Large intestine (tissue), 3 donors: ENCODE data around the gene FOXA3. TPM values are rescaled to one million over a fixed set of nuclear protein-coding genes. Genes with fewer than 3 reads are reported as not detected.

Experiments
- DNase-seq, 2 donors: peaks; one replicate each; pipeline versions ENCODE4 v3.0.0 to v3.0.0-alpha.2; 2013
- H3K27ac ChIP-seq: one replicate; pipeline ENCODE4 v1.5.1; 2013; ENCODE audit warnings: low read length
- H3K27me3 ChIP-seq: 2 replicates; pipeline ENCODE4 v1.6.1; 2013; ENCODE audit warnings: low read length; ENCODE audit not compliant: control insufficient read depth, insufficient read depth
- H3K36me3 ChIP-seq: 2 replicates; pipeline ENCODE4 v1.6.1; 2013; ENCODE audit warnings: low read length; ENCODE audit not compliant: control insufficient read depth, insufficient read depth
- H3K4me1 ChIP-seq: one replicate; pipeline ENCODE4 v1.6.1; 2013; ENCODE audit warnings: low read length; ENCODE audit not compliant: control insufficient read depth, insufficient read depth
- H3K4me3 ChIP-seq: one replicate; pipeline ENCODE4 v1.5.1; 2013; ENCODE audit warnings: low read length
- H3K9me3 ChIP-seq: one replicate; pipeline ENCODE4 v1.6.1; 2013; ENCODE audit warnings: mild to moderate bottlenecking, low read depth, low read length, moderate library complexity; ENCODE audit not compliant: control insufficient read depth
- WGBS: methylation state at CpG from one replicate; pipeline ENCODE4 v1.1.5; 2013; ENCODE audit warnings: low lambda C conversion rate; ENCODE audit not compliant: insufficient coverage; 5-methylcytosine and 5-hydroxymethylcytosine counted together
- polyA plus RNA-seq: library from polyadenylated mRNA; unstranded; fragments of 120-200 nt; gene quantifications from one replicate; pipeline ENCODE4 v1.2.1, GENCODE V29; 2013

Gene FOXA3
- polyA plus RNA-seq, 1 donor = 21.3 TPM

DNA sequence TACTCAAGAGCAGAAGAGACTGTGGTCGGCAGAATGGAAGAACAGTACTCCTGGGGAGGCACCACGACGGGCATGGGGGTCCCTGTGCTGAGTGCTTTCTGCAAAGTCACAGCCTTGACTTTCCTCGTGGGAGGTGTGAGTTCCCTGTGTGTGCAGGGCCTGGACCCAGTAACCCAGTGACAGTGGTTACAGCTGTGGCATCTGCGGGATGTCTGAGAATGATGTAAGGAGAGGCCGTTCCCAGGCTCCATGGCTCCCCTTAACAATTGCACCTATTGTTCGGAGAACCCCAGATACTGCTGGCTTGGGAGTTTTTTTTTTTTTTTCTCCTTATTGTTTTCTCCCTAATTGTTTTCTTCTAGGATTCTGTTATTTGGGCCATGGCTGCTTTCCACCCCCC is 55.6 kb downstream of the FOXA3 start:
- WGBS = no CpG with 5 or more reads among the region's 7 CpGs

DNA sequence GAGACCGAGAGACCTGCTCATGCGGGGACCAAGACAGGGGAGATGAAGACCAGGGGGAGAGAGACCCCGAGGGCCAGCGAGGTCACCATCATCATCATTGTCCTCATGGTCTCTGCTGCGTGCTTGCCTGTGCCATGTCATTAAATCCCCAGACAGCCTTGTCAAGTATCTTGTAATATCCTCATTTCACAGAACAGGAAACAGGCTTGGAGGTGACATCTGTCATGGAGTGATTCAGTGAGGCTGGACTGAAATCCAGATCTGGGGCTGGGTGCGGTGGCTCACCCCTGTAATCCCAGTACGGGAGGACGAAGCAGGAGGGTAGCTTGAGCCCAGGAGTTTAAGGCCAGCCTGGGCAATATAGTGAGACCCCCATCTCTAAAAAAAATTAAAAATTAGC is 56.3 kb downstream of the FOXA3 start:
- H3K4me1 ChIP-seq = no peaks in the 10 kb centered on the region
- 100% methylated on average over 1 of the region's 8 CpGs for WGBS
- peaks cover 4% of the 10 kb centered on the region for H3K27me3 ChIP-seq
- no peaks in the 10 kb centered on the region for H3K9me3 ChIP-seq
- no peak overlapping the region for H3K27ac ChIP-seq
- no peak overlapping the region for H3K4me3 ChIP-seq
- DNase-seq = no peak
- H3K36me3 ChIP-seq = no peaks in the 10 kb centered on the region

More for the DNA sequence above, 55.6 kb downstream of the FOXA3 start:
- H3K27ac ChIP-seq = no peak overlapping the region
- H3K9me3 ChIP-seq = no peaks in the 10 kb centered on the region
- DNase-seq = no peak
- peaks cover 7% of the 10 kb centered on the region for H3K27me3 ChIP-seq
- no peak overlapping the region for H3K4me3 ChIP-seq
- no peaks in the 10 kb centered on the region for H3K4me1 ChIP-seq
- H3K36me3 ChIP-seq = no peaks in the 10 kb centered on the region

DNA sequence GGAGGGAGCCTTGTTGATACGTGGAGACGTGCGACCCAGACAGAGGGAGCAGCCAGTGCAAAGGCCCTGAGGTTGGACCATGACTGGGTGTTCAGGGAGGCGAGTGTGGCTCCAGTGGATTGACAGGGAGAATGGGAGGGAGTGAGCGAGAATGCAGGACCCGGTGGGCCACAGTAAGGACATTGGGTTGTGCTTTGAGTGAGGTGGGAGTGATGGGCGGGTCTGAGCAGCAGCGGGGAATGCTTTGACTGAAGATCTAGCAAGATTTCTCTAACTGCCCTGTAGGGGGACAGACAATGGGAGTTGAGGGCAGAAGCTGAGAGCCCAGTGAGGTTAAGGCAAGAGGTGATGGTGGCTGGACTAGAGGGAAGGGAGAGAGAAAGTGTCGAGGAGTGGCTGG is 58.2 kb downstream of the FOXA3 start:
- Histone ChIP-seq H3K36me3 (no peaks in the 10 kb centered on the region), H3K4me1 (no peaks in the 10 kb centered on the region), H3K9me3 (no peaks in the 10 kb centered on the region), H3K27ac (no peak overlapping the region), H3K4me3 (no peak overlapping the region), H3K27me3 (peaks cover 4% of the 10 kb centered on the region)
- DNase-seq = no peak
- no CpG with 5 or more reads among the region's 9 CpGs for WGBS

Other genes starting within 250 kb of the FOXA3 start
- gene EML2, start 224.9 kb upstream of the FOXA3 start, polyA plus RNA-seq = 24.4 TPM
- 8.1 TPM for gene GIPR, start 196.1 kb upstream of the FOXA3 start, polyA plus RNA-seq
- gene SNRPD2, start 172.4 kb upstream of the FOXA3 start, polyA plus RNA-seq = 249 TPM
- 8.1 TPM for gene QPCTL, start 171.7 kb upstream of the FOXA3 start, polyA plus RNA-seq
- gene FBXO46, start 133.4 kb upstream of the FOXA3 start, polyA plus RNA-seq = 13.9 TPM
- gene MEIOSIN, start 130.9 kb upstream of the FOXA3 start, polyA plus RNA-seq = not detected
- gene SIX5, start 95.1 kb upstream of the FOXA3 start, polyA plus RNA-seq = 9.3 TPM
- 49.4 TPM for gene DMPK, start 81.8 kb upstream of the FOXA3 start, polyA plus RNA-seq
- 24.4 TPM for gene DMWD, start 71.5 kb upstream of the FOXA3 start, polyA plus RNA-seq
- 0.01 TPM for gene RSPH6A, start 49.0 kb upstream of the FOXA3 start, polyA plus RNA-seq
- gene SYMPK, start 1.2 kb upstream of the FOXA3 start, polyA plus RNA-seq = 65.0 TPM
- gene IRF2BP1, start 21.8 kb downstream of the FOXA3 start, polyA plus RNA-seq = 21.1 TPM
- 8.9 TPM for gene MYPOP, start 38.3 kb downstream of the FOXA3 start, polyA plus RNA-seq
- not detected for gene NANOS2, start 50.5 kb downstream of the FOXA3 start, polyA plus RNA-seq
- 2.5 TPM for gene NOVA2, start 109.5 kb downstream of the FOXA3 start, polyA plus RNA-seq
- 13.2 TPM for gene CCDC61, start 131.1 kb downstream of the FOXA3 start, polyA plus RNA-seq
- gene PGLYRP1, start 158.7 kb downstream of the FOXA3 start, polyA plus RNA-seq = 0.07 TPM
- gene IGFL4, start 176.7 kb downstream of the FOXA3 start, polyA plus RNA-seq = 0.36 TPM